22Rv1 (cell line): ENCODE results near the gene LOXL3.

Source experiments
- CTCF ChIP-seq: fragments of 450-650 bp; IDR thresholded peaks from 2 replicates; pipeline ENCODE4 v1.5.1; 2017; ENCODE audit warnings: mild to moderate bottlenecking
- ZFX ChIP-seq: fragments of 450-650 bp; IDR thresholded peaks from 2 replicates; pipeline ENCODE4 v1.6.1; 2017; ENCODE audit warnings: antibody characterized with exemption, borderline replicate concordance

GRCh38 chr2:74531666-74532065 is 22.1 kb downstream of the LOXL3 start:
- TF ChIP-seq CTCF (no peak), ZFX (no peak)
